T1000 (cell line): Measurements from ENCODE around the gene ZNF684.
A peak's percentile ranks its signal among the peaks of the same experiment; 100 is the strongest.
"Not testable (repeated sequence)": the region's sequence is repeated elsewhere in the genome, so short reads cannot be mapped to it uniquely, and the experiment has no call there.

Experiments used
- DNase-seq: peaks from one replicate; lab custom pipeline; 2025; ENCODE audit warnings: mixed read lengths; lab: John Stamatoyannopoulos, UW

Gene ZNF684

GRCh38 chr1:40531381-40532061, at the start of gene ZNF684:
Gene ZNF684 (plus strand): TSS chr1:40531637. CDS start chr1:40533167, 1,530 bp downstream.
- peak; percentile 87 for DNase-seq

GRCh38 chr1:40495315-40495903, 36.0 kb upstream of the ZNF684 start:
- no peak for DNase-seq

- DNase-seq, result not testable (repeated sequence)
Observed at GRCh38 chr1:40502651-40503050, 28.8 kb upstream of the ZNF684 start.

GRCh38 chr1:40507973-40508372, 23.5 kb upstream of the ZNF684 start:
- no peak for DNase-seq

GRCh38 chr1:40508375-40509341, 22.8 kb upstream of the ZNF684 start, which contains the start of gene EXO5:
Gene EXO5 (plus strand): TSS chr1:40508767. CDS start chr1:40514545, 5,778 bp downstream.
- DNase-seq, result peak; percentile 74

GRCh38 chr1:40519517-40519916, 11.9 kb upstream of the ZNF684 start:
- no peak for DNase-seq

GRCh38 chr1:40530735-40531380, 579 bp upstream of the ZNF684 start:
- DNase-seq, result no peak

- DNase-seq, result no peak
Observed at GRCh38 chr1:40532062-40532389, 589 bp downstream of the ZNF684 start.

GRCh38 chr1:40532844-40533424, 1.5 kb downstream of the ZNF684 start:
- no peak for DNase-seq

- no peak for DNase-seq
Observed at GRCh38 chr1:40534589-40534988, 3.2 kb downstream of the ZNF684 start.

GRCh38 chr1:40535732-40536131, 4.3 kb downstream of the ZNF684 start:
- DNase-seq, result no peak

GRCh38 chr1:40539338-40539737, 7.9 kb downstream of the ZNF684 start:
- DNase-seq, result no peak

GRCh38 chr1:40546957-40547356, 15.5 kb downstream of the ZNF684 start:
- no peak for DNase-seq

GRCh38 chr1:40553017-40553416, 21.6 kb downstream of the ZNF684 start:
- no peak for DNase-seq

GRCh38 chr1:40554807-40555206, 23.4 kb downstream of the ZNF684 start:
- DNase-seq, result not testable (repeated sequence)

GRCh38 chr1:40556121-40556520, 24.7 kb downstream of the ZNF684 start:
- DNase-seq, result no peak

- DNase-seq, result not testable (repeated sequence)
Observed at GRCh38 chr1:40558241-40558640, 26.8 kb downstream of the ZNF684 start.

GRCh38 chr1:40562185-40562584, 30.7 kb downstream of the ZNF684 start:
- DNase-seq, result no peak

- no peak for DNase-seq
Observed at GRCh38 chr1:40563266-40563665, 31.8 kb downstream of the ZNF684 start.

- no peak for DNase-seq
Observed at GRCh38 chr1:40564506-40564905, 33.1 kb downstream of the ZNF684 start.

GRCh38 chr1:40564913-40565312, 33.5 kb downstream of the ZNF684 start:
- DNase-seq, result no peak

GRCh38 chr1:40567825-40568224, 36.4 kb downstream of the ZNF684 start:
- no peak for DNase-seq
